Fibroblast of the conjunctiva (primary cell): Measurements from ENCODE around the gene BCAT1.
"Not testable (repeated sequence)": the region's sequence is repeated elsewhere in the genome, so short reads cannot be mapped to it uniquely, and the experiment has no call there.

Source experiments
- DNase-seq: peaks from one replicate; pipeline ENCODE4 v3.0.0-alpha.2; 2010; ENCODE audit warnings: low read depth

The BCAT1 gene

GRCh38 chr12:24901576-24902461 lies 47.1 kb downstream of the BCAT1 start:
- no peak for DNase-seq

DNA sequence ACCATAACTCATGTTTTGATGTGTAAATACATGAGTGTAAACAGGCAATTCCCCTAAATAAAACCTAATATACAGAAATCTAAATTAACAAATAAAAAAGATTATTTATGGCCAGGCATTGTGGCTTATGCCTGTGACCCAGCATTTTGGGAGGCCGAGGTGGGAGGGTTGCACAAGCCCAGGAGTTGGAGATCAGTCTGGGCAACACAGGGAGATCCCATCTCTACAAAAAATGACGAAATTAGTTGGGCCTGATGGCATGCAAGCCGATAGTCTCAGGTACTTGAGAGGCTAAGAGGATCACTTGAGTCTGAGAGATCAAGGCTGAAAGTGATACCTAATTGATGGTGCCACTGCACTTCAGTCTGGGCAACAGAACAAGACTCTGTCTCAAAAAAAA lies 48.7 kb downstream of the BCAT1 start:
- no peak for DNase-seq

DNA sequence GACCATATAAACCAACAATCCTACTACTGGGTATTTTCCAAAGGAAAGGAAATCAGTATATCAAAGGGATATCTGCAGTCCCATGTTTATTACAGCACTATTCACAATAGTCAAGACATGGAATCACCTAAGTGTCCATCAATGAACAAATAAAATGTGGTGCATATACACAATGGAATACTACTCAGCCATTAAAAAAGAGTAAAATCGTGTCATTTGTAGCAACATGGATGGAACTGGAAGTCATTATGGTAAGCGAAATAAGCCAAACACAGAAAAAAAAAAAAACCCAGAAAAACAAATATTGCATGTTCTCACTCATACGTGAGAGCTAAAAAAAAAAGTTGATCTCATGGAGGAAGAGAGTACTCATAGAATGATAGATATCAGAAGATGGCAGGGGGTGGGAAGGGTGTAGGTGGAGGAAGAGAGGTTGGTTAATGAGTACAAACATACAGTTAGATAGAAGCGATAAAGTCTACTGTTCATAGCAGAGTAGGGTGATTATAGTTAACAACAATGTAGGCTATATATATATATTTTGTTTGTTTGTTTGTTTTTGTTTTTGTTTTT lies 49.3 kb downstream of the BCAT1 start:
- DNase-seq, result no peak

DNA sequence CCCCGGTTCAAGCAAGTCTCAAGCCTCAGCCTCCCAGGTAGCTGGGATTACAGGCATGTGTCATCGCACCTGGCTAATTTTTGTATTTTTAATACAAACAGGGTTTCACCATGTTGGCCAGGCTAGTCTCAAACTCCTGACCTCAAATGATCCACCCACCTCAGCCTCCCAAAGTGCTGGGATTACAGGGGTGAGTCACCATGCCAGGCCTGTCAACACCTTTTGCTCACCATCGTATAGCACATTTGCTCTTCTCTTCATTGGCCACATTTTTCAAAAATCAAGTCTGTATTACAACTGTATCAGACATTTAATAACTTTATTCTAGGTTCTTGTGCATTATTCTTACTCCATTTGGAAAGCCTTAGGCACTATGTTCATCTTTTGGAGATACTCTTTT lies 50.3 kb downstream of the BCAT1 start:
- no peak for DNase-seq

- no peak for DNase-seq
These were observed 50.7 kb downstream of the BCAT1 start for GRCh38 chr12:24898185-24898584.

DNA sequence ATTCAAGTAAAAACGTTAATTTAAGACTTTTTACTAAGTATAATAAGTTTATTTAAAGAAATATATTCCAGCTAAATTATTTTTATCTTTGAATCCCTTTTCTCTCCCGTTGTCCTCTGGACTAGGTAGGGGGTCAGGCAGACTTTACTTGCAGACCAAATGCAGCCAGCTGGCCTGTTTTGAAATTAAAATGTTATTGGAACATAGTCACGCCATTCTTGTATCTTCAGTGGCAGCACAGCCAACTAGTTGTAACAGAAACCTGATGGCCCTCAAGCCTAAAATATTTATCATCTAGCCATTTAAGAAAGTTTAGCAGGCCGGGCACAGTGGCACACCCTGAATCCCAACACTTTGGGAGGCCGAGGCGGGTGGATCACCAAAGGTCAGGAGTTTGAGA lies 52.7 kb downstream of the BCAT1 start:
- DNase-seq, result no peak

- no peak for DNase-seq
These were observed 53.3 kb downstream of the BCAT1 start for GRCh38 chr12:24895612-24896011.

DNA sequence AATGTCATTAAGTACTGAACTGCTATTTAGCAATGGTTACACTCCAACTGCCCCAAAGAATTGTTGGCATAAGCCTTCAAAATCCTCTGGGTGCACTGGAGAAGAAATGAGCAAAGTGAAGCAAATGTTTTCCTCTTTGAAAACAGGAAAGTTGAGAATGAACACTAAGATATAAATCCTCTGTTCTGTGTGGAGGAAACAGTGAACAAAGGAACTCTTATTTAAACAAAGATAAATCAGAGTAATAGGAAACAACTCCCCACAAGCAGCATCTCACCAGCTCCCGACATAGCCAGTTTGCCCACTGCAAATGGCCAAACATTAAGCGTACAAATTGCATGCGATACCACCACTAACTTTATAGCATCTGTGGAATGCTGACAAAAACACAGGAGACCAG lies 54.0 kb downstream of the BCAT1 start:
- DNase-seq, result no peak

DNA sequence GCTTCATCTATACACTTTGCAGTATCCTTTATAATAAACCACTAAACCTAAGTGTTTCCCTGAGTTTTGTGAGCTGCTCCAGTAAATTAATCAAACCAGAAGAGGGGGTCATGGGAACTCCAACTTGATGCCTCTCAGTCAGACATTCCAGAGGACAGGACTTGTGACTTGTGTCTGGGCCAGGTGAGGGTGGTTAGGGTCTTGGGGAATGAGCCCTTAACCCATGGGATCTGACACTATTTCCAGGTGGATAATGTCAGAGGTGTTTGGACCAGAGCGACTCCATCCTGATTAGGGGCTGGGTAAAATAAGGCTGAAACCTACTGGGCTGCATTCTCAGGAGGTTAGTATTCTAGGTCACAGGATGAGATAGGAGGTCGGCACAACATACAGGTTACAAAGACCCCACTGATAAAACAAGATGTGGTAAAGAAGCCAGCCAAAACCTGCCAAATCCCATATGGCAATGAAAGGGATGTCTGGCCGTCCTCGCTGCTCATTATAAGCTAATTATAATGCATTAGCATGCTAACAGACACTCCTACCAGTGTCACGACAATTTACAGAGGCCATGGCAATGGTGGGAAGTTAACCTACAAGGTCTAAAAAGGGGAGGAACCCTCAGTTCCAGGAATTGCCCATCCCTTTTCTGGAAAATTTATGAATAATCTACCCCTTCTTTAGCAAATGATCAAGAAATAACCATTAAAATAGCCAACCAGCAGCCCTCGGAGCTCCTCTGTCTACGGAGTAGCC lies 58.7 kb downstream of the BCAT1 start:
- DNase-seq, result no peak

GRCh38 chr12:24889411-24889810 lies 59.5 kb downstream of the BCAT1 start:
- no peak for DNase-seq

DNA sequence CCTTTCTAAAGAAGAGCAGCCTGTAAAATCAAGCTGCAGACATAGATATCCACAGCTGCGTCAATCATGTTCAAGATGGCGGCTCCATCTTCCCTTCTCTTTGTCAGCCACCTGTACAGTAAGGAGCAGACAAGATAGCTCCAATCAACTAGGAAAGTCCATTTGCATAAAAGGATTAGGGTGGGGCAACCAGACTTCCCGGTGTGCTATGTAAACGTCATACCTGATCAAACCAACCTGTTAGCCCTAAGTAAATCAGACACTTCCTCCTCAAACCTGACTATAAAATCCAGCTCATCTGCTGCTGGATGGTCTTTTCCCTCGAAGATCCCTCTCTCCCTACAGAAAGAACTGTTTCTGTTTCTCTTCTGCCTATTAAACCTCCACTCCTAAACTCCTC lies 60.1 kb downstream of the BCAT1 start:
- no peak for DNase-seq

DNA sequence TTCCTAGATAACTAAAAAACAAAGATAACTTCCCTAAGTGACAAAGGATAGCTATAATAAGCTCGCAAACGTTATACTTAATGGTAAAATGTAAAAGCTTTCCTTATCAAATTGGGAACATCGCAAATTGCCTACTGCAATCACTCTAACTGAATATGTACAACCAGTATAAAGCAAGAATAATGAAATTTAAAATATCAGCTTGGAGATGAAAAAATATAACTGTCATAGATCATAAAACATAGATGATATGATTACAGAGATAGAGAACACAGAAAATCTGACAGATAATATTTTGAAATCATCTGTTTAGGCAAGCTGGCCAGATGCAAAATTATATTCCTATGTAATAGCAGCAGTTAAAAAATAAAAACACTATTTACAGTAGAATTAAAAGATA lies 64.0 kb downstream of the BCAT1 start:
- no peak for DNase-seq

DNA sequence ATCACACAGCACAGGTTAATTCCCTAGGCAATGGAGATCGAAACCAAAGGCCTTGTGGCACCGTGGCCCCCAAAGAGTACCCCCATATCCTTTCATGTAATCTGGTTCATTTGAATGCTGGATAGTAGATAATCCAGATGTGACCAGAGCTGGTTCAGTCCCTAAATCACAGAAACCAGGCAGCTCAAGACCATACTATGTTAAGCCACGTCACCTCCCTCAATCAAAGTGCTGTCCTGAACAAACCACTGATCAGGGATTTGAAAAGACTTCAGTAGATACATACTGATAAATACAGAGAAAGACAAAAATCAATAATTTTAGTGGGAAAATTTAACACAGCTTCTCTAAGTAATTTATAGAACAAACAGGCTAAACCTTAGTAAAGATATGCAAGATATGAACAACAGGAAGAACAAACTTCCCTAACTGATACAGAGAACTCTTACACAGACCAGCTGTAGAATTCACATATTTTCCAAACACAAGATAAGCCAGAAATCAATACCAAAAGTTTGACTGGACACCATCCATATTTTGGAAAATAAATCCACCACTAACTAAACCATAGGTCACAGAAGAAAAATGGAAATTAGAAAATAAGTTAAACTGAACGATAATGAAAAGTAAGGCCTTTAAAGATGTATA lies 67.1 kb downstream of the BCAT1 start:
- no peak for DNase-seq

- no peak for DNase-seq
These were observed 67.7 kb downstream of the BCAT1 start for GRCh38 chr12:24881227-24881626.

- DNase-seq, result no peak
These were observed 68.2 kb downstream of the BCAT1 start for GRCh38 chr12:24880732-24881131.

- DNase-seq, result no peak
These were observed 69.3 kb downstream of the BCAT1 start for GRCh38 chr12:24879644-24880043.

GRCh38 chr12:24875014-24875413 lies 73.9 kb downstream of the BCAT1 start:
- no peak for DNase-seq

DNA sequence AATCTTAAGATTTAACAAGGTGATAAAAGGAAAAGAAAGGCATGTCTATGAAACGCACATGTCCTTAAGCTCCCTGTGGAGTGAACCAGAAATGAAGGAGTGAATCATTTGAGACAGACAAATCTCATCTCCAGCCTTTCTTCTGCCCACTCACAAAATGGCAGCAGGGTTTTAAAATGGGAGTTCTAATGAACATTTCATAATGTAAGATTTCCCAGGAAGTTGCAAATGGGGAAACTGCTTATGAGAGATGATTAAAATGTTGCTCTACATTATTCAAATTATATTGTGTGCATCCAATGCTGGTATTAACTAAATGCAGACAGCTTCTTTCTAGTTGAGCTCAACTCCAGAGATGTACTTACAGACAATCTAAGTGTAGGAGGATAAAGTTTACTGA lies 76.7 kb downstream of the BCAT1 start:
- DNase-seq, result no peak

- DNase-seq, result not testable (repeated sequence)
These were observed 82.8 kb downstream of the BCAT1 start for GRCh38 chr12:24866139-24866538.

GRCh38 chr12:24864796-24865125 lies 84.1 kb downstream of the BCAT1 start:
- no peak for DNase-seq

GRCh38 chr12:24861766-24862540 lies 86.9 kb downstream of the BCAT1 start:
- no peak for DNase-seq

GRCh38 chr12:24860546-24860945 lies 88.4 kb downstream of the BCAT1 start:
- DNase-seq, result no peak
